ENCODE results near the gene AGBL4.

The AGBL4 gene

DNA sequence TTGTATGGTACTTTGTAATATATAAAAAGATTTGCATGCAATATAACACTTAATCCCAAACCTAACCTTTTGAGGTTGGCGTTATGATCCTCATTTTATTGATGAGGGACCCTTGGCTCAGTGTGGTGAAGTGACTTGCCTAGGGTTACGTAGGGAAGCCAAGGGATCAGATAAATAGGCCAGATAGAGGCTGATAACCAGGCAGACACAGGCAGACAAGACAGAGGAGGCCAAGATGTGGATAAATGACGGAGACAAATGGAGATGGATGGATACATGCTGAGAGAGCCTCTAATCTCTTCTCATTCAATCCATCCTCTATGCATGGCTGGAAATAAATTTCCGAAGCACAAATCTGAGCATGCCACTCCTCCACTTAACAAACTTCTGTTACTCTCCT, 1414.9 kb downstream of the AGBL4 start:
- peaks cover 5% of the 10 kb centered on the region for H3K27me3 Mint-ChIP-seq
- DNase-seq (no peak), ATAC-seq (no peak)
- H3K4me3 Mint-ChIP-seq, result no peak overlapping the region
- H3K36me3 Mint-ChIP-seq (ENCODE audit: low read depth), result no peaks in the 10 kb centered on the region
- no peak overlapping the region for H3K27ac Mint-ChIP-seq
- no peaks in the 10 kb centered on the region for H3K9me3 Mint-ChIP-seq
- H3K4me1 Mint-ChIP-seq, result no peaks in the 10 kb centered on the region

DNA sequence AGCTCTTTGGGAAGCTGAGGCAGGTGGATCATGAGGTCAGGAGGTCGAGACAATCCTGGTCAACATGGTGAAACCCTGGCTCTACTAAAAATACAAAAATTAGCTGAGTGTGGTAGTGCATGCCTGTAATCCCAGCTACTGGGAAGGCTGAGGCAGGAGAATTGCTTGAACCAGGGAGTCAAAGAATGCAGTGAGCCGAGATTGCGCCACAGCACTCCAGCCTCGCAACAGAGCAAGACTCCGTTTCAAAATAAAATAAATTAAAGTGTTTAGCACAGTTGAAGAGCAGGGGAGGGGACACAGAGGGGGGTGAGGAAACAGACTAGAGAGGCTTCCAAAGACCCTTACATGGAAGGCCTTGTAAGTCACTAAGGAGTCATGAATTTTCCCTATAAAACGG, 1420.5 kb downstream of the AGBL4 start:
- H3K9me3 Mint-ChIP-seq, result no peaks in the 10 kb centered on the region
- H3K27me3 Mint-ChIP-seq, result peaks cover 2% of the 10 kb centered on the region
- no peaks in the 10 kb centered on the region for H3K36me3 Mint-ChIP-seq (ENCODE audit: low read depth)
- DNase-seq (no peak), ATAC-seq (no peak)
- no peak overlapping the region for H3K27ac Mint-ChIP-seq
- no peaks in the 10 kb centered on the region for H3K4me1 Mint-ChIP-seq
- H3K4me3 Mint-ChIP-seq, result no peak overlapping the region

DNA sequence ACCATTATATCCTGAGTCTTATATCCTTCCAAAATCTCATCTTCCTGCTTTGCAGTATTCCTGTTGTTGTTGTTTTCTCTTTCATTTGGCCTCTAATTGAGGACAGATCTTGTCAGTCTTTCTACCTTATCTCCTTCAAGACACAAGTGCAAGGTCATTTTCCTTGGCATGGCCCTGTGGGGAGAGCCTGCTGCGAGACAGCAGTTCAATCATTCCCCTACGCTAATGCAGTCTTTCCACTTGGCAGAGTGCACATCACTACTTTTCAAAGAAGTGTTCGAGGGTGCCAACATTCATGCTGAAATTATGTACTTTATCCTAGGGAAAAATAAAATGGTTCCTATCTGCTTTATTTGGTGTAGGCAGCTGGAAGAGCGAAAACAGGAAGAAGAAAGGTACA, 1421.4 kb downstream of the AGBL4 start:
- H3K27me3 Mint-ChIP-seq, result peaks cover 2% of the 10 kb centered on the region
- no peaks in the 10 kb centered on the region for H3K36me3 Mint-ChIP-seq (ENCODE audit: low read depth)
- no peak for DNase-seq
- H3K4me1 Mint-ChIP-seq, result no peaks in the 10 kb centered on the region
- no peaks in the 10 kb centered on the region for H3K9me3 Mint-ChIP-seq
- no peak overlapping the region for H3K4me3 Mint-ChIP-seq
- H3K27ac Mint-ChIP-seq, result no peak overlapping the region
- ATAC-seq, result no peak

DNA sequence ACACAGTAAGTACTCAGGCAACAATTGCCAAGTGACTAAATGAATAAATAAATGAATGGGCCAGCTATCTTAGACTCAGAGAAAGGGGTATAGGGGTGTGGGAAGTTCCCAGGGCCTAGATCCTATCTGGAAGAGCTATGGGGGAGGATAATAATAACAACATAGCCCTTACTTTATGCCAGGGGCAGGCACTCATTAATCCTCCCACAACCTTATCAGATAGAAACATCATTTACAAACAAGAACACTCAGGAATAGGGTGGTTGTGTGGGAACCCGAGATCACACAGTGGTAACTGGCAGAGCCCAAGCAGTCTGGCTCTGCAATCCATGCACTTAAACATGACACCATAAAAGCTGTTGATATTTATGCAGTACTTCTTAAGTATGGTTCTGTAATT, 1423.6 kb downstream of the AGBL4 start:
- Mint-ChIP-seq H3K4me1 (no peaks in the 10 kb centered on the region), H3K27me3 (no peaks in the 10 kb centered on the region), H3K9me3 (no peaks in the 10 kb centered on the region), H3K36me3 (ENCODE audit: low read depth) (no peaks in the 10 kb centered on the region), H3K4me3 (no peak overlapping the region), H3K27ac (no peak overlapping the region)
- DNase-seq (no peak), ATAC-seq (no peak)

DNA sequence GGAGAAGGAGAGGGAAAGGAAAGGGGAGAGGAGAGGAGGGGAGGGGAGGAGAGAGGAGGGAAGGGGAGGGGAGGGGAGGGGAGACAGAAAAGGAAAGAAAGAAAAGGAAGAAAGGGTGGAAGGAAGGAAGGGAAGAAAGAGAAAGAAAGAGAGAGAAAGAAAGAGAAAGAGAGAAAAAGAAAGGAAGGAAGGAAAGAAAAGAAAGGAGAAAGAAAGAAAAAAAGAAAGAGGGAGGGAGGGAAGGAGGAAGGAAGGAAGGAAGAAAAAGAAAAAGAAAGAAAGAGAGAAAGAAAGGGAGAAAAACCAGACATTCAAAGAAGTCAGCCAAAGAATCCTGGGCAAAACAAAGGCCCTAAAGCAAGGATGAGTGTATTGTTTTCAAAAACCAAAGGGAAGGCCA, 1426.1 kb downstream of the AGBL4 start:
- H3K9me3 Mint-ChIP-seq, result no peaks in the 10 kb centered on the region
- peaks cover 2% of the 10 kb centered on the region for H3K27me3 Mint-ChIP-seq
- no peak overlapping the region for H3K4me3 Mint-ChIP-seq
- no peak overlapping the region for H3K27ac Mint-ChIP-seq
- H3K4me1 Mint-ChIP-seq, result no peaks in the 10 kb centered on the region
- DNase-seq, result no peak
- ATAC-seq, result no peak
- H3K36me3 Mint-ChIP-seq (ENCODE audit: low read depth), result no peaks in the 10 kb centered on the region

DNA sequence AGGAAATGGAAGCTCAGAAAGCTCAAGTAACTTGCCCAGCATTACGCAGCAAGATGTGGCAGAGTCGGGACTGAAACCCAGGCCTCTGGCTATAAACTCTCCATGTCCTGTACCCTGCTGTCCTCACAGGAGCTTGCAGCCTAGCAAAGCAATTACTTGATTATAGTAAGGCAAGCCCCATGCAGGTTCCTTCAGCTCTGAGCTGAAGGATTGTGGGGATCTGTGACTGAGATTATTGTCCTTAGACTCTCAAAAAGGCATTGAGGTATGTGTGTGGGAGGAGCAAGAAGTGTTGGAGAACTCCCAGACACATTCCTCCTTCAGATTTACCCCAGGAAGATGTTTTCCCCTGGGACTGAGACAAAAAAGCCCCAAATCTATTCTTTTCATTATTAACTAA, 1427.7 kb downstream of the AGBL4 start:
- Mint-ChIP-seq H3K9me3 (no peaks in the 10 kb centered on the region), H3K4me3 (no peak overlapping the region)
- no peak for DNase-seq

DNA sequence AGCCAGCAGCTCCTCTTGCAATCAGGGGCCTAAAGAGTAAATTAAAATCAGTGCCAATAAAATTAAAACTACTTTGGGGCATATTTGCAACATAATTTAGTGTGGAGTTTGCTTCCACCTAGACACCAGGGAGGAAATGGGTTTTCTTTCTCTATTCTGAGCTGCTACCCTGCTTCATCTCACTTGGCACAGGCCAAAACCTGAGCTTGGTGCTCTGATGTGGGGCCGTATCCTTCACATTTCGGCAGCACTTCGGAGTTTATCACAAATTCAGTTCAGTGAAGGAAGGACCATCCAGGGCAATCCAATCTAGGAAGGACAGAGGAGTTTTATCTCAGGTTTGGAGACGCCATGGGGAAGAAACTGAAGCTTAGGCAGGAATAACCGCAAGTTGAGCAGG, 1428.1 kb downstream of the AGBL4 start:
- Mint-ChIP-seq H3K27ac (no peak overlapping the region), H3K4me1 (no peaks in the 10 kb centered on the region), H3K4me3 (no peak overlapping the region), H3K27me3 (peaks cover 2% of the 10 kb centered on the region), H3K9me3 (no peaks in the 10 kb centered on the region), H3K36me3 (ENCODE audit: low read depth) (no peaks in the 10 kb centered on the region)
- ATAC-seq (no peak), DNase-seq (no peak)

More for the DNA sequence above, 1427.7 kb downstream of the AGBL4 start:
- Mint-ChIP-seq H3K36me3 (ENCODE audit: low read depth) (no peaks in the 10 kb centered on the region), H3K27me3 (peaks cover 2% of the 10 kb centered on the region), H3K27ac (no peak overlapping the region), H3K4me1 (no peaks in the 10 kb centered on the region)
- no peak for ATAC-seq

DNA sequence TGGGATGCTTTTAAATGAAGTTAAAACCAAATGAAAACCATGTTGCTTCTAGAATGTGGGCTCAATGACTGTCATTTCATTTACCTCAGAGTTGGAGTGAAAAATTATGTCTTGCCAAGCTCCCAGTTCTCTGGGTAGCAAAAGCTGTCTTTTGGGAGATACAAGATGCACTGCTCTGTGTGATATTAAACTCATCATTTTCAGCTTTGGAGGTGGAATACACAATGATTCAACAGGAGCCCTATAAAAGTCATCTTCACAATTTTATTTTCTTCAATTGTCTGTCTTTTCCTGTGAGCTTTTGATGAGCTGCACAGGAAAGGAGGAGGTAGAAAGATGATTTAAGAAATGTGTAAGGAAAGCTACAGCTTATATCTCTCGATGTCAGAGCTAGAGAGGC, 1431.4 kb downstream of the AGBL4 start:
- Mint-ChIP-seq H3K4me1 (no peaks in the 10 kb centered on the region), H3K27me3 (peaks cover 6% of the 10 kb centered on the region), H3K36me3 (ENCODE audit: low read depth) (no peaks in the 10 kb centered on the region), H3K9me3 (no peaks in the 10 kb centered on the region), H3K27ac (no peak overlapping the region), H3K4me3 (no peak overlapping the region)
- DNase-seq, result no peak
- no peak for ATAC-seq

DNA sequence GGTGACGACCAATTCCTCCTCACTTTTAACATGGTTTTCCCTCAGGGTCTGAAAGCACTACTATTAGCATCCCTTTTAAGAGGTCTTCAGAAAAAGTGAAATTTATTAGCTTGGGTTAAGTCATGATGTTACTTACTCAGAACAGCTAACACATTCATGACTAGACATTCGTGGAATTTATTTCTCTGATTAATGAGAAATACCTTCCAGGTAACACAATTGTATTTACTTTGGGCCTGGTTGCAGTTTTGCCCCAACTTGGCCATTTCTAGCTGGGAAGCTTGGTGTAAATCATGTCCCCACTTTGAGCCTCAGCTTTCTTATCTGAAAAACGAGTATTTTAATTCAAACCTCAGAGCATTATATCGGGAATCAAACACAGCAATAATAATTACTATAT, 1432.6 kb downstream of the AGBL4 start:
- Mint-ChIP-seq H3K27me3 (peaks cover 6% of the 10 kb centered on the region), H3K9me3 (no peaks in the 10 kb centered on the region), H3K27ac (no peak overlapping the region), H3K36me3 (ENCODE audit: low read depth) (no peaks in the 10 kb centered on the region), H3K4me1 (no peaks in the 10 kb centered on the region), H3K4me3 (no peak overlapping the region)
- ATAC-seq (no peak), DNase-seq (no peak)

DNA sequence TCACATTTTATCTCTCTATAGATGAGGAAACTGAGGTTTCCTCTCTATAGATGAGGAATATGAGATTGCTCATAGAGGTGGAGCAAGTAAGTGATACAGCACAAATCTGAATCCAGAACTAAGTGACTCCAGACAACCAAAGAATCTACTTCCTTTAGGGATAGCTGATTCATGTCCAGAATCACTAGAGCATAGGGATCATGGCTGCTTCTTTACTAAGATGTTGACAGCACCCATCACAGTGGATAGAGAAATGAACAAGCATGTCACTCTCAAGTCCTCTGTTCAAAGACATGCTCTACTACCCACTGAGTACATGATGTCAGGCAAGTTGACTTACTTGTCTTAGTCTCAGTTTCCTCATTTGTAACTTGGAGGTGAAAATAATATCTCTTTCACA, 1435.7 kb downstream of the AGBL4 start:
- Mint-ChIP-seq H3K4me3 (no peak overlapping the region), H3K9me3 (no peaks in the 10 kb centered on the region), H3K27me3 (peaks cover 4% of the 10 kb centered on the region), H3K27ac (no peak overlapping the region), H3K4me1 (no peaks in the 10 kb centered on the region), H3K36me3 (ENCODE audit: low read depth) (no peaks in the 10 kb centered on the region)
- no peak for DNase-seq
- no peak for ATAC-seq

DNA sequence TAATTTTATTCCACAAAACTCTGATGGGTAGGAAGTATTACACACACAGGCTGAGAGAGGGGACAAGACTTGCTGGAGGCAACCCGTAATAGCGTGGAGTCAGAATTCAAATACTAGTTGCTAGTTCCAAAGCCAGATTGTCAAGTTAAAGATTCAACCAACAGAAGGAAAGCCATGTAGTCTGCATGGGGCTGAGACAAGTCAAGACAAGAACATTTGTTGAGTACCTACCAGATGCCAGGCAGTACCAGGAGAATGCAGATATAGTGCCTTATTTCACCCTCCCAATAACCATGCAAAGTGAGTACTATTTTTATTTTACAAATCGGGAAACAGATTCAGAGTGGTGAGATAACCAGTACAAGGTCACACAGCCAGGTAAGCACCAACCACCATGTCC, 1441.3 kb downstream of the AGBL4 start:
- Mint-ChIP-seq H3K9me3 (no peaks in the 10 kb centered on the region), H3K27me3 (no peaks in the 10 kb centered on the region), H3K36me3 (ENCODE audit: low read depth) (no peaks in the 10 kb centered on the region), H3K27ac (no peak overlapping the region), H3K4me3 (no peak overlapping the region), H3K4me1 (no peaks in the 10 kb centered on the region)
- DNase-seq, result no peak
- ATAC-seq, result no peak

DNA sequence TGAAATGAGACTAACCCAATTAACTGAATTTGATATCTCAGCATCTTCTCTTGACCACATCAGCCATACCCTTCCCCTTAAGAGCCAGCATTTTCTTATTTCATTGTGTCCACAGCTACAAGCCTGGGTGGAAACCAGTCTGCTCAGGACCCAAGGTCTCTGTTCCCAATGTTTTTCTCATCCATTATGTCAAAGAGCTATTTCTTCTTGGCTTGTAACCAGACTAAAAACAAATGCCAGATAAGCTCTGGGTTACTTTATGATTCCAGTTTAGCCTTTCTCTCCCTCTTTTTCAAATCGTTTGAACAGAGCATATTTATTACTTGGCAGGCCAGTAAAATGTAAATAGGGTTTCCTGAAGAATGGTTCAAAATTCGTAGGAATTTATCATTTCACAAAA, 1442.5 kb downstream of the AGBL4 start:
- ATAC-seq, result no peak

DNA sequence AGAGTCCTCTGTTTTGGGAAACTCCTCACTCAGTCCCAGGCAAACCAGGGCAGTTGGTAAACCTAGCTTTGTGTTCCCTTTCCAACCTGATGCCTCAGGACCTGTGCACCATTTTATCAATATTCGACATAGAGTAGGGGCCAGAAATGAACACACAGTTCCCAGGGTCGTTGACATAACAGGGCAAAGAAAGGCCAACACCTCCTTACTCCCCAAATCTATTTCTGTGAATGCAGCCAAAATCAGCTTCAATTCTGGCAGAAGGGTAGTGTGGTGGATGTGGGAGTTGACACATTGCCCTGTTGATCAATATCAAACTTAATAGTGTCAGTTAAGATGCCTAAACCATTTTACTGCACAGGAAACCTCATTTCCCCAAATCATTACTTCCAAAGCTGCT, 1447.2 kb downstream of the AGBL4 start:
- Mint-ChIP-seq H3K4me3 (no peak overlapping the region), H3K9me3 (no peaks in the 10 kb centered on the region), H3K4me1 (no peaks in the 10 kb centered on the region), H3K27me3 (peaks cover 7% of the 10 kb centered on the region), H3K27ac (no peak overlapping the region), H3K36me3 (ENCODE audit: low read depth) (no peaks in the 10 kb centered on the region)
- DNase-seq (no peak), ATAC-seq (no peak)

More for the DNA sequence above, 1442.5 kb downstream of the AGBL4 start:
- H3K27me3 Mint-ChIP-seq, result no peaks in the 10 kb centered on the region
- H3K36me3 Mint-ChIP-seq (ENCODE audit: low read depth), result no peaks in the 10 kb centered on the region
- no peaks in the 10 kb centered on the region for H3K4me1 Mint-ChIP-seq
- no peak overlapping the region for H3K27ac Mint-ChIP-seq
- DNase-seq, result no peak
- no peak overlapping the region for H3K4me3 Mint-ChIP-seq
- H3K9me3 Mint-ChIP-seq, result no peaks in the 10 kb centered on the region

DNA sequence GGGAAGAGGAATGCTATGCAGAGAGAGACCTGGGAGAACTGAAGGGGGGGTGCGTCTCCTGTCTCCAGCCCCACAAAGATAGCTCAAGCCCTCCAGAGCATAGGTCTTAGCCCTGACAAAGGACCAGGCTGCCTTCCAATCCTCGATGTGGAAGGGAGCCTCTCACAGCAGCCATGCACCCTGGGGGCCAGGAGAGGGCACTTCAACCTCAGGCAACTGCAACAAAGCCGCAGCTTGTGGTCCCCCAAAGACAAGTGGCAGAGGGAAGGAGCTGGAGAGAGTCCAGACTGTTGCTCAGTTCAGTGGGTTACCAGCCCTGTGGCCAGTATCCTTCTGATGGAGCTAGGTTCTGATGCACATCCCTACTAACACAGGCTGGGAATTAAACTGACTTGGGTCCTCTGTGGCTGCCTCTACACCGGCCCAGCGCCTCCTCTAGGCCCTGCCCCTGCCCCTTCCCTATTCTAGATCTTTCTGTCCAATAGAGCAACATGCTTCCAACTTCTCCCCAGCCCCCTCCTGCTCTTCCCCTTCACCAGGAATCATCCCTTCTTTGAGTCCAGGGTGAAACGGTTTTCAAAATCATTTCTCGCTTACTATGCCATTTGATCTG, 1451.0 kb downstream of the AGBL4 start:
- H3K27me3 Mint-ChIP-seq, result peaks cover 7% of the 10 kb centered on the region
- H3K4me1 Mint-ChIP-seq, result no peaks in the 10 kb centered on the region
- H3K27ac Mint-ChIP-seq, result no peak overlapping the region
- DNase-seq, result peak; percentile 18
- H3K9me3 Mint-ChIP-seq, result no peaks in the 10 kb centered on the region
- no peak overlapping the region for H3K4me3 Mint-ChIP-seq
- no peaks in the 10 kb centered on the region for H3K36me3 Mint-ChIP-seq (ENCODE audit: low read depth)
- peak; percentile 81 for ATAC-seq

DNA sequence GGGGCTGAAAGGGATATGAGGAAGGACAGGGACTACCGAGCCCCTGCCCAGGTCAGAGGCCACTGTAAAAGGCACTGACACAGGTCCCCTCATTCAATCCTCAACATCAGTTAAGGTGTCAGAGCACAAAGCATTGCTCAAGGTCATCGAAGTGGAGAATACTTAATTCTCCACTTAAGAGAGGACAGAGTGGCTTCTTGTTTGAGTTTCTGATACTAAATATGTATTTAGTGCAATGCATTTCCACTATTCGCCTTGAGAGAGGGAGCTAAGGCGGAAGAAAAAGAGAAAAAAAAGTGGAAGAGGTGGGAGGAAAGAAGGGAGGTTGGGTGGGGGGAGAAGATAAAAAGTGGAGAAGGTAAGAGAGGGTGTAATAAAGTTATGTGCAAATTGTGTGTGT, 1451.6 kb downstream of the AGBL4 start:
- DNase-seq (no peak), ATAC-seq (no peak)
- H3K36me3 Mint-ChIP-seq (ENCODE audit: low read depth), result no peaks in the 10 kb centered on the region
- no peaks in the 10 kb centered on the region for H3K4me1 Mint-ChIP-seq
- H3K9me3 Mint-ChIP-seq, result no peaks in the 10 kb centered on the region
- H3K27ac Mint-ChIP-seq, result no peak overlapping the region
- peaks cover 7% of the 10 kb centered on the region for H3K27me3 Mint-ChIP-seq
- no peak overlapping the region for H3K4me3 Mint-ChIP-seq

DNA sequence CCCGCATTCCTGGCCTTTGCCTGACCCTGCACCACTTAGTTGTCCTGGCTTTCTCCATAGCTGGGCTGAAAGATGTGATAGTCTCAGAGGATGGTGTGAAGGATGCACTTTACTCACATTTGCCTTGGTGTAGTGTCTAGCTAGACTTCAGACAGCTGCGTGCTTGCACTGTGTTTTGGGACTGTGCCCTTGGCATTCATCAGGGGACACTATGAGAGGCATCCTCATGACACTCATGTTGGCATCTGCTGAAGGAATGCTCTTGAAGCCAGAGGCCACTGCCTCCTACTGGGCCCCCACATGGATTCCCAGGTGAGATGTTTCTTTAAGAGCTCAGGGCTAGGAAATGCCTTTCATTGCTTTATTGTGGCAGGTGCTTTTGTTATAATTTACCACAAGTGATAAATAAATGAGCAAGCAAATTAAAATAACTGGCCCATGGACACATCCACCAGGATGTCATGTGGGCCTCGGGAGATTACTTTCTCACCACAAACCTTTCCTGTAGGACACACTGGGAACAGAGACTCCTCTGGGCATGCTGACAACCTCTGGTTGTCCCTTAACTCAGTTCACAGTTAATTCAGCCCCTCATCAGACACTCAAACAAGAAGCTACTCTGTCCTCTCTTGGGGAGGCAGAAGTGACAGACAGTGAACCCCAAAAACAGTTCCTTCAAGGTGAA, 1452.3 kb downstream of the AGBL4 start:
- no peak overlapping the region for H3K4me3 Mint-ChIP-seq
- no peaks in the 10 kb centered on the region for H3K4me1 Mint-ChIP-seq
- no peaks in the 10 kb centered on the region for H3K36me3 Mint-ChIP-seq (ENCODE audit: low read depth)
- no peak for DNase-seq
- no peak for ATAC-seq
- no peak overlapping the region for H3K27ac Mint-ChIP-seq
- H3K9me3 Mint-ChIP-seq, result no peaks in the 10 kb centered on the region
- H3K27me3 Mint-ChIP-seq, result peaks cover 7% of the 10 kb centered on the region
